ENCODE measurements around the gene LNPK. TPM values are rescaled to one million over a fixed set of nuclear protein-coding genes. Genes with fewer than 3 reads are reported as not detected.

The LNPK gene
- total RNA-seq, 1 experiment from 2014 or later = 10.3 TPM

DNA sequence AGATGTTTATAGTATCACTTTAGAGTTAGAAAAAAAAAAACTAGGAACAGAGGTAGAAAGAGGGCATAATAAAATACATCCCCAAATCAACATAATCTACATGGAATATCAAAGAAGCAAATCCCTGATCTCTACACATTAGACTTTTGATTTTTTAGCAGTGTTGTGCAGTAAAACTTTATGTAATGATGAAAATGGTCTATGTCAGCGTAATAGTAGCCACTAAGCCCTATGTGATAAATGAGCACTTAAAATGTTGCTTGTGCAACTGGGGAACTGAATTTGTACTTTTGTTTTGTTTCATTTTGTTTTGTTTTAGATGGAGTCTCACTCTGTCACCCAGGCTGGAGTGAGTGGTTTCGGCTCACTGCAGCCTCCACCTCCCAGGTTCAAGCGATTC is 36.3 kb downstream of the LNPK start:
- no peak overlapping the region for H3K4me3 Mint-ChIP-seq
- ATAC-seq (no peak), DNase-seq (ENCODE audit: low spot score) (no peak)
- H3K36me3 Mint-ChIP-seq = peaks cover 23% of the 10 kb centered on the region
- H3K9me3 Mint-ChIP-seq = peaks cover 10% of the 10 kb centered on the region
- TF ChIP-seq, protein P1, sequence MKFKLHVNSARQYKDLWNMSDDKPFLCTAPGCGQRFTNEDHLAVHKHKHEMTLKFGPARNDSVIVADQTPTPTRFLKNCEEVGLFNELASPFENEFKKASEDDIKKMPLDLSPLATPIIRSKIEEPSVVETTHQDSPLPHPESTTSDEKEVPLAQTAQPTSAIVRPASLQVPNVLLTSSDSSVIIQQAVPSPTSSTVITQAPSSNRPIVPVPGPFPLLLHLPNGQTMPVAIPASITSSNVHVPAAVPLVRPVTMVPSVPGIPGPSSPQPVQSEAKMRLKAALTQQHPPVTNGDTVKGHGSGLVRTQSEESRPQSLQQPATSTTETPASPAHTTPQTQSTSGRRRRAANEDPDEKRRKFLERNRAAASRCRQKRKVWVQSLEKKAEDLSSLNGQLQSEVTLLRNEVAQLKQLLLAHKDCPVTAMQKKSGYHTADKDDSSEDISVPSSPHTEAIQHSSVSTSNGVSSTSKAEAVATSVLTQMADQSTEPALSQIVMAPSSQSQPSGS (CRISPR knock-in tag; IDR thresholded peaks at IDR 0.05; ENCODE audit: borderline replicate concordance, low read depth) = no peak
- TF ChIP-seq, protein P2, sequence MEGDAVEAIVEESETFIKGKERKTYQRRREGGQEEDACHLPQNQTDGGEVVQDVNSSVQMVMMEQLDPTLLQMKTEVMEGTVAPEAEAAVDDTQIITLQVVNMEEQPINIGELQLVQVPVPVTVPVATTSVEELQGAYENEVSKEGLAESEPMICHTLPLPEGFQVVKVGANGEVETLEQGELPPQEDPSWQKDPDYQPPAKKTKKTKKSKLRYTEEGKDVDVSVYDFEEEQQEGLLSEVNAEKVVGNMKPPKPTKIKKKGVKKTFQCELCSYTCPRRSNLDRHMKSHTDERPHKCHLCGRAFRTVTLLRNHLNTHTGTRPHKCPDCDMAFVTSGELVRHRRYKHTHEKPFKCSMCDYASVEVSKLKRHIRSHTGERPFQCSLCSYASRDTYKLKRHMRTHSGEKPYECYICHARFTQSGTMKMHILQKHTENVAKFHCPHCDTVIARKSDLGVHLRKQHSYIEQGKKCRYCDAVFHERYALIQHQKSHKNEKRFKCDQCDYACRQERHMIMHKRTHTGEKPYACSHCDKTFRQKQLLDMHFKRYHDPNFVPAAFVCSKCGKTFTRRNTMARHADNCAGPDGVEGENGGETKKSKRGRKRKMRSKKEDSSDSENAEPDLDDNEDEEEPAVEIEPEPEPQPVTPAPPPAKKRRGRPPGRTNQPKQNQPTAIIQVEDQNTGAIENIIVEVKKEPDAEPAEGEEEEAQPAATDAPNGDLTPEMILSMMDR (IDR thresholded peaks at IDR 0.05) = no peak
- TF ChIP-seq, protein P3, sequence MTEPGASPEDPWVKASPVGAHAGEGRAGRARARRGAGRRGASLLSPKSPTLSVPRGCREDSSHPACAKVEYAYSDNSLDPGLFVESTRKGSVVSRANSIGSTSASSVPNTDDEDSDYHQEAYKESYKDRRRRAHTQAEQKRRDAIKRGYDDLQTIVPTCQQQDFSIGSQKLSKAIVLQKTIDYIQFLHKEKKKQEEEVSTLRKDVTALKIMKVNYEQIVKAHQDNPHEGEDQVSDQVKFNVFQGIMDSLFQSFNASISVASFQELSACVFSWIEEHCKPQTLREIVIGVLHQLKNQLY (CRISPR knock-in tag; IDR thresholded peaks at IDR 0.05) = no peak
- TF ChIP-seq TEAD4 (CRISPR knock-in tag; IDR thresholded peaks at IDR 0.05) (no peak), ELF4 (CRISPR knock-in tag; IDR thresholded peaks at IDR 0.05; ENCODE audit: low read depth) (no peak), NFE2L1 (CRISPR knock-in tag; IDR thresholded peaks at IDR 0.05) (no peak), ZNF423 (CRISPR knock-in tag; IDR thresholded peaks at IDR 0.05) (no peak), TCF7 (CRISPR knock-in tag; IDR thresholded peaks at IDR 0.05; ENCODE audit: low read depth) (no peak), MXD4 (CRISPR knock-in tag; IDR thresholded peaks at IDR 0.05; ENCODE audit: borderline replicate concordance) (no peak), CREB1 (CRISPR knock-in tag; IDR thresholded peaks at IDR 0.05) (no peak)
- TF ChIP-seq, protein P4, sequence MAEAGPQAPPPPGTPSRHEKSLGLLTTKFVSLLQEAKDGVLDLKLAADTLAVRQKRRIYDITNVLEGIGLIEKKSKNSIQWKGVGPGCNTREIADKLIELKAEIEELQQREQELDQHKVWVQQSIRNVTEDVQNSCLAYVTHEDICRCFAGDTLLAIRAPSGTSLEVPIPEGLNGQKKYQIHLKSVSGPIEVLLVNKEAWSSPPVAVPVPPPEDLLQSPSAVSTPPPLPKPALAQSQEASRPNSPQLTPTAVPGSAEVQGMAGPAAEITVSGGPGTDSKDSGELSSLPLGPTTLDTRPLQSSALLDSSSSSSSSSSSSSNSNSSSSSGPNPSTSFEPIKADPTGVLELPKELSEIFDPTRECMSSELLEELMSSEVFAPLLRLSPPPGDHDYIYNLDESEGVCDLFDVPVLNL (CRISPR knock-in tag; IDR thresholded peaks at IDR 0.05; ENCODE audit: borderline replicate concordance, low read depth) = no peak
- TF ChIP-seq, protein P5, sequence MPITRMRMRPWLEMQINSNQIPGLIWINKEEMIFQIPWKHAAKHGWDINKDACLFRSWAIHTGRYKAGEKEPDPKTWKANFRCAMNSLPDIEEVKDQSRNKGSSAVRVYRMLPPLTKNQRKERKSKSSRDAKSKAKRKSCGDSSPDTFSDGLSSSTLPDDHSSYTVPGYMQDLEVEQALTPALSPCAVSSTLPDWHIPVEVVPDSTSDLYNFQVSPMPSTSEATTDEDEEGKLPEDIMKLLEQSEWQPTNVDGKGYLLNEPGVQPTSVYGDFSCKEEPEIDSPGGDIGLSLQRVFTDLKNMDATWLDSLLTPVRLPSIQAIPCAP (CRISPR knock-in tag; IDR thresholded peaks at IDR 0.05) = no peak
- TF ChIP-seq, protein P6, sequence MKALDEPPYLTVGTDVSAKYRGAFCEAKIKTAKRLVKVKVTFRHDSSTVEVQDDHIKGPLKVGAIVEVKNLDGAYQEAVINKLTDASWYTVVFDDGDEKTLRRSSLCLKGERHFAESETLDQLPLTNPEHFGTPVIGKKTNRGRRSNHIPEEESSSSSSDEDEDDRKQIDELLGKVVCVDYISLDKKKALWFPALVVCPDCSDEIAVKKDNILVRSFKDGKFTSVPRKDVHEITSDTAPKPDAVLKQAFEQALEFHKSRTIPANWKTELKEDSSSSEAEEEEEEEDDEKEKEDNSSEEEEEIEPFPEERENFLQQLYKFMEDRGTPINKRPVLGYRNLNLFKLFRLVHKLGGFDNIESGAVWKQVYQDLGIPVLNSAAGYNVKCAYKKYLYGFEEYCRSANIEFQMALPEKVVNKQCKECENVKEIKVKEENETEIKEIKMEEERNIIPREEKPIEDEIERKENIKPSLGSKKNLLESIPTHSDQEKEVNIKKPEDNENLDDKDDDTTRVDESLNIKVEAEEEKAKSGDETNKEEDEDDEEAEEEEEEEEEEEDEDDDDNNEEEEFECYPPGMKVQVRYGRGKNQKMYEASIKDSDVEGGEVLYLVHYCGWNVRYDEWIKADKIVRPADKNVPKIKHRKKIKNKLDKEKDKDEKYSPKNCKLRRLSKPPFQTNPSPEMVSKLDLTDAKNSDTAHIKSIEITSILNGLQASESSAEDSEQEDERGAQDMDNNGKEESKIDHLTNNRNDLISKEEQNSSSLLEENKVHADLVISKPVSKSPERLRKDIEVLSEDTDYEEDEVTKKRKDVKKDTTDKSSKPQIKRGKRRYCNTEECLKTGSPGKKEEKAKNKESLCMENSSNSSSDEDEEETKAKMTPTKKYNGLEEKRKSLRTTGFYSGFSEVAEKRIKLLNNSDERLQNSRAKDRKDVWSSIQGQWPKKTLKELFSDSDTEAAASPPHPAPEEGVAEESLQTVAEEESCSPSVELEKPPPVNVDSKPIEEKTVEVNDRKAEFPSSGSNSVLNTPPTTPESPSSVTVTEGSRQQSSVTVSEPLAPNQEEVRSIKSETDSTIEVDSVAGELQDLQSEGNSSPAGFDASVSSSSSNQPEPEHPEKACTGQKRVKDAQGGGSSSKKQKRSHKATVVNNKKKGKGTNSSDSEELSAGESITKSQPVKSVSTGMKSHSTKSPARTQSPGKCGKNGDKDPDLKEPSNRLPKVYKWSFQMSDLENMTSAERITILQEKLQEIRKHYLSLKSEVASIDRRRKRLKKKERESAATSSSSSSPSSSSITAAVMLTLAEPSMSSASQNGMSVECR (CRISPR knock-in tag; IDR thresholded peaks at IDR 0.05; ENCODE audit: borderline replicate concordance) = no peak
- TF ChIP-seq, protein P7, sequence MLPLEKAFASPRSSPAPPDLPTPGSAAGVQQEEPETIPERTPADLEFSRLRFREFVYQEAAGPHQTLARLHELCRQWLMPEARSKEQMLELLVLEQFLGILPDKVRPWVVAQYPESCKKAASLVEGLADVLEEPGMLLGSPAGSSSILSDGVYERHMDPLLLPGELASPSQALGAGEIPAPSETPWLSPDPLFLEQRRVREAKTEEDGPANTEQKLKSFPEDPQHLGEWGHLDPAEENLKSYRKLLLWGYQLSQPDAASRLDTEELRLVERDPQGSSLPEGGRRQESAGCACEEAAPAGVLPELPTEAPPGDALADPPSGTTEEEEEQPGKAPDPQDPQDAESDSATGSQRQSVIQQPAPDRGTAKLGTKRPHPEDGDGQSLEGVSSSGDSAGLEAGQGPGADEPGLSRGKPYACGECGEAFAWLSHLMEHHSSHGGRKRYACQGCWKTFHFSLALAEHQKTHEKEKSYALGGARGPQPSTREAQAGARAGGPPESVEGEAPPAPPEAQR (CRISPR knock-in tag; IDR thresholded peaks at IDR 0.05) = no peak
- H3K27ac Mint-ChIP-seq = no peak overlapping the region
- H3K27me3 Mint-ChIP-seq (ENCODE audit: low read depth) = no peaks in the 10 kb centered on the region
- no peaks in the 10 kb centered on the region for H3K4me1 Mint-ChIP-seq
- ChIA-PET CTCF (no interaction called here), POLR2A (no interaction called here)

Measured in WTC11 (cell line).